HepG2 (cell line): Measurements from ENCODE around the gene DNAJC7. TPM values are rescaled to one million over a fixed set of nuclear protein-coding genes. Genes with fewer than 3 reads are reported as not detected.

Experiments used
- CCDC6 ChIP-seq: sonication (generic); formaldehyde crosslinking; IDR thresholded peaks from 2 replicates; pipeline ENCODE4 v1.8.1; 2022; ENCODE audit warnings: mild to moderate bottlenecking, missing genetic modification reagents, moderate library complexity
- HOXD1 ChIP-seq: sonication (generic); formaldehyde crosslinking; IDR thresholded peaks from 2 replicates; pipeline ENCODE4 v1.5.0; 2020; ENCODE audit warnings: missing genetic modification reagents
- KLF11 ChIP-seq: IDR thresholded peaks from 2 replicates; pipeline ENCODE4 v1.6.1; 2016; ENCODE audit warnings: missing compliant biosample characterization
- PHF8 ChIP-seq: sonication (generic); formaldehyde crosslinking; IDR thresholded peaks from 2 replicates; pipeline ENCODE4 v1.5.0; 2020; ENCODE audit warnings: missing genetic modification reagents
- PREB ChIP-seq: sonication (generic); formaldehyde crosslinking; IDR thresholded peaks from 2 replicates; pipeline ENCODE4 v1.4.0; 2020; ENCODE audit warnings: missing genetic modification reagents
- TBL1XR1 ChIP-seq: fragments of 150-350 bp; IDR thresholded peaks from 2 replicates; pipeline ENCODE4 v1.6.1; 2014; ENCODE audit warnings: borderline replicate concordance, low read length; ENCODE audit not compliant: partially characterized antibody
- TGIF2 ChIP-seq: IDR thresholded peaks from 2 replicates; pipeline ENCODE4 v1.6.1; 2016; ENCODE audit warnings: control low read depth, missing compliant biosample characterization
- TSC22D2 ChIP-seq: sonication (generic); formaldehyde crosslinking; IDR thresholded peaks from 2 replicates; pipeline ENCODE4 v1.5.1; 2020; ENCODE audit warnings: missing genetic modification reagents, mild to moderate bottlenecking, borderline replicate concordance
- ZFP41 ChIP-seq: sonication (generic); formaldehyde crosslinking; IDR thresholded peaks from 2 replicates; pipeline ENCODE4 v1.4.0; 2020; ENCODE audit warnings: mild to moderate bottlenecking, missing genetic modification reagents, borderline replicate concordance
- ZNF547 ChIP-seq: sonication (generic); formaldehyde crosslinking; IDR thresholded peaks from 2 replicates; pipeline ENCODE4 v1.5.1; 2020; ENCODE audit warnings: mild to moderate bottlenecking, missing genetic modification reagents
- ZNF75D ChIP-seq: sonication (generic); formaldehyde crosslinking; IDR thresholded peaks from 2 replicates; pipeline ENCODE4 v1.8.1; 2023; ENCODE audit warnings: missing genetic modification reagents, mild to moderate bottlenecking, borderline replicate concordance
- polyA plus RNA-seq, 8 experiments: library from polyadenylated mRNA; depleted of rRNA in 3 of 8; stranded (reverse) in 7 of 8; unstranded in 1 of 8; fragments of >200 nt; fragmentation: Illumina TruSeq in 4 of 8; extraction: Trizol in 4 of 8; gene quantifications; 2 replicates each; pipeline versions ENCODE4 v1.2.1 to v1.2.3, GENCODE V29; 2011 to 2016; ENCODE audit warnings: low read depth in 4 of 8, missing spikeins in 1 of 8, mixed read lengths in 1 of 8; ENCODE audit not compliant: insufficient read depth in 1 of 8
- total RNA-seq, 5 experiments: library from RNA; depleted of rRNA; stranded (reverse); fragments of >200 nt; fragmentation: Illumina TruSeq; extraction: Trizol; gene quantifications; 2 replicates each; pipeline ENCODE4 v1.2.3, GENCODE V29; 2016; ENCODE audit warnings: low read depth in 1 of 5
- TF ChIP-seq, protein P1 (sequence below): IDR thresholded peaks from 2 replicates; pipeline ENCODE4 v1.6.1; 2016; ENCODE audit warnings: low read depth
- TF ChIP-seq, protein P2 (sequence below): sonication (generic); formaldehyde crosslinking; IDR thresholded peaks from 2 replicates; pipeline ENCODE4 v1.4.0; 2020; ENCODE audit warnings: missing genetic modification reagents
- TF ChIP-seq, protein P3 (sequence below): sonication (generic); formaldehyde crosslinking; conservative IDR thresholded peaks from 2 replicates; pipeline ENCODE4 v1.4.0; 2020; ENCODE audit warnings: missing genetic modification reagents

The DNAJC7 gene
- total and polyA plus RNA-seq, 2 of the 13 experiments (the other 11 are each of a cell fraction or from before 2014, with no cell fraction given) = 47.7 to 132 TPM

GRCh38 chr17:41957031-41957868 lies 60.0 kb downstream of the DNAJC7 start (continued):
- TF ChIP-seq, protein P1, sequence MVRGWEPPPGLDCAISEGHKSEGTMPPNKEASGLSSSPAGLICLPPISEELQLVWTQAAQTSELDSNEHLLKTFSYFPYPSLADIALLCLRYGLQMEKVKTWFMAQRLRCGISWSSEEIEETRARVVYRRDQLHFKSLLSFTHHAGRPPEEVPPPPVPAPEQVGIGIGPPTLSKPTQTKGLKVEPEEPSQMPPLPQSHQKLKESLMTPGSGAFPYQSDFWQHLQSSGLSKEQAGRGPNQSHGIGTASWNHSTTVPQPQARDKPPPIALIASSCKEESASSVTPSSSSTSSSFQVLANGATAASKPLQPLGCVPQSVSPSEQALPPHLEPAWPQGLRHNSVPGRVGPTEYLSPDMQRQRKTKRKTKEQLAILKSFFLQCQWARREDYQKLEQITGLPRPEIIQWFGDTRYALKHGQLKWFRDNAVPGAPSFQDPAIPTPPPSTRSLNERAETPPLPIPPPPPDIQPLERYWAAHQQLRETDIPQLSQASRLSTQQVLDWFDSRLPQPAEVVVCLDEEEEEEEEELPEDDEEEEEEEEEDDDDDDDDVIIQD (CRISPR knock-in tag) = peak; percentile 67
- TF ChIP-seq ZFP41 (CRISPR knock-in tag) (no peak), TSC22D2 (CRISPR knock-in tag) (0 out of 2 replicates have a peak, but pooled peaks have one; percentile 20), KLF11 (CRISPR knock-in tag) (no peak), ZNF75D (CRISPR knock-in tag) (no peak), PREB (no peak), ZNF547 (CRISPR knock-in tag) (no peak), PHF8 (CRISPR knock-in tag) (no peak; the same call in 1 of the 2 replicates), TGIF2 (CRISPR knock-in tag) (no peak), TBL1XR1 (no peak), HOXD1 (CRISPR knock-in tag) (no peak), CCDC6 (CRISPR knock-in tag) (no peak)
- TF ChIP-seq, protein P2, sequence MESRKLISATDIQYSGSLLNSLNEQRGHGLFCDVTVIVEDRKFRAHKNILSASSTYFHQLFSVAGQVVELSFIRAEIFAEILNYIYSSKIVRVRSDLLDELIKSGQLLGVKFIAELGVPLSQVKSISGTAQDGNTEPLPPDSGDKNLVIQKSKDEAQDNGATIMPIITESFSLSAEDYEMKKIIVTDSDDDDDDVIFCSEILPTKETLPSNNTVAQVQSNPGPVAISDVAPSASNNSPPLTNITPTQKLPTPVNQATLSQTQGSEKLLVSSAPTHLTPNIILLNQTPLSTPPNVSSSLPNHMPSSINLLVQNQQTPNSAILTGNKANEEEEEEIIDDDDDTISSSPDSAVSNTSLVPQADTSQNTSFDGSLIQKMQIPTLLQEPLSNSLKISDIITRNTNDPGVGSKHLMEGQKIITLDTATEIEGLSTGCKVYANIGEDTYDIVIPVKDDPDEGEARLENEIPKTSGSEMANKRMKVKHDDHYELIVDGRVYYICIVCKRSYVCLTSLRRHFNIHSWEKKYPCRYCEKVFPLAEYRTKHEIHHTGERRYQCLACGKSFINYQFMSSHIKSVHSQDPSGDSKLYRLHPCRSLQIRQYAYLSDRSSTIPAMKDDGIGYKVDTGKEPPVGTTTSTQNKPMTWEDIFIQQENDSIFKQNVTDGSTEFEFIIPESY (CRISPR knock-in tag) = no peak
- TF ChIP-seq, protein P3, sequence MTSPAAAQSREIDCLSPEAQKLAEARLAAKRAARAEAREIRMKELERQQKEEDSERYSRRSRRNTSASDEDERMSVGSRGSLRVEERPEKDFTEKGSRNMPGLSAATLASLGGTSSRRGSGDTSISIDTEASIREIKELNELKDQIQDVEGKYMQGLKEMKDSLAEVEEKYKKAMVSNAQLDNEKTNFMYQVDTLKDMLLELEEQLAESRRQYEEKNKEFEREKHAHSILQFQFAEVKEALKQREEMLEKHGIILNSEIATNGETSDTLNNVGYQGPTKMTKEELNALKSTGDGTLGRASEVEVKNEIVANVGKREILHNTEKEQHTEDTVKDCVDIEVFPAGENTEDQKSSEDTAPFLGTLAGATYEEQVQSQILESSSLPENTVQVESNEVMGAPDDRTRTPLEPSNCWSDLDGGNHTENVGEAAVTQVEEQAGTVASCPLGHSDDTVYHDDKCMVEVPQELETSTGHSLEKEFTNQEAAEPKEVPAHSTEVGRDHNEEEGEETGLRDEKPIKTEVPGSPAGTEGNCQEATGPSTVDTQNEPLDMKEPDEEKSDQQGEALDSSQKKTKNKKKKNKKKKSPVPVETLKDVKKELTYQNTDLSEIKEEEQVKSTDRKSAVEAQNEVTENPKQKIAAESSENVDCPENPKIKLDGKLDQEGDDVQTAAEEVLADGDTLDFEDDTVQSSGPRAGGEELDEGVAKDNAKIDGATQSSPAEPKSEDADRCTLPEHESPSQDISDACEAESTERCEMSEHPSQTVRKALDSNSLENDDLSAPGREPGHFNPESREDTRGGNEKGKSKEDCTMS (CRISPR knock-in tag) = no peak
